HepG2 (cell line): ENCODE results near the gene DAB1. TPM values are rescaled to one million over a fixed set of nuclear protein-coding genes. Genes with fewer than 3 reads are reported as not detected.

Experiments
- ATF7-NPFF ChIP-seq: sonication (generic); formaldehyde crosslinking; IDR thresholded peaks from 2 replicates; pipeline ENCODE4 v1.8.1; 2023; ENCODE audit warnings: mild to moderate bottlenecking, low read depth, missing genetic modification reagents, moderate library complexity
- EEA1 ChIP-seq: sonication (generic); formaldehyde crosslinking; IDR thresholded peaks from 2 replicates; pipeline ENCODE4 v1.5.1; 2020; ENCODE audit warnings: mild to moderate bottlenecking, missing genetic modification reagents, borderline replicate concordance
- ESRRA ChIP-seq: sonication (generic); formaldehyde crosslinking; IDR thresholded peaks from 2 replicates; pipeline ENCODE4 v1.5.1; 2020; ENCODE audit warnings: mild to moderate bottlenecking, low read depth, missing genetic modification reagents
- FOXM1 ChIP-seq: sonication (generic); formaldehyde crosslinking; IDR thresholded peaks from 2 replicates; pipeline ENCODE4 v1.5.0; 2020; ENCODE audit warnings: missing genetic modification reagents
- FOXO1 ChIP-seq: sonication (generic); formaldehyde crosslinking; IDR thresholded peaks from 2 replicates; pipeline ENCODE4 v1.4.0; 2020; ENCODE audit warnings: missing genetic modification reagents
- FOXP1 ChIP-seq, 2 experiments: fragments of 450-650 bp in 1 of 2; IDR thresholded peaks; 2 replicates each; pipeline ENCODE4 v1.6.1; 2017 to 2018; ENCODE audit warnings: antibody characterized with exemption in 1 of 2
- HDAC2 ChIP-seq: sonication (generic); formaldehyde crosslinking; IDR thresholded peaks from 2 replicates; pipeline ENCODE4 v1.4.0; 2020; ENCODE audit warnings: missing genetic modification reagents
- IRF2 ChIP-seq: IDR thresholded peaks from 2 replicates; pipeline ENCODE4 v1.6.1; 2018; ENCODE audit warnings: missing genetic modification reagents, missing compliant biosample characterization
- RBM39 ChIP-seq: fragments of 200-400 bp; formaldehyde crosslinking; IDR thresholded peaks from one replicate; pipeline ENCODE4 v1.6.1; 2018; ENCODE audit warnings: antibody characterized with exemption, mild to moderate bottlenecking, low read depth, low read length; ENCODE audit not compliant: poor library complexity, severe bottlenecking
- SP2 ChIP-seq: sonication (generic); formaldehyde crosslinking; IDR thresholded peaks from 2 replicates; pipeline ENCODE4 v1.5.1; 2020; ENCODE audit warnings: mild to moderate bottlenecking, missing genetic modification reagents
- SPEN ChIP-seq: sonication (generic); formaldehyde crosslinking; IDR thresholded peaks from 2 replicates; pipeline ENCODE4 v1.5.1; 2020; ENCODE audit warnings: low read depth, mild to moderate bottlenecking, missing genetic modification reagents
- SRSF4 ChIP-seq: fragments of 200-400 bp; formaldehyde crosslinking; IDR thresholded peaks from one replicate; pipeline ENCODE4 v1.6.1; 2018; ENCODE audit warnings: mild to moderate bottlenecking, low read depth, low read length, moderate library complexity; ENCODE audit not compliant: poor library complexity, severe bottlenecking
- SRY ChIP-seq: sonication (generic); formaldehyde crosslinking; IDR thresholded peaks from 2 replicates; pipeline ENCODE4 v1.8.0; 2022; ENCODE audit warnings: mild to moderate bottlenecking, missing genetic modification reagents
- YEATS4 ChIP-seq: sonication (generic); formaldehyde crosslinking; IDR thresholded peaks from 2 replicates; pipeline ENCODE4 v1.4.0; 2020; ENCODE audit warnings: missing genetic modification reagents, borderline replicate concordance
- ZNF432 ChIP-seq: sonication (generic); formaldehyde crosslinking; IDR thresholded peaks from 2 replicates; pipeline ENCODE4 v1.5.0; 2020; ENCODE audit warnings: missing genetic modification reagents, mild to moderate bottlenecking, borderline replicate concordance
- ZNF563 ChIP-seq: sonication (generic); formaldehyde crosslinking; IDR thresholded peaks from 2 replicates; pipeline ENCODE4 v1.8.0; 2022; ENCODE audit warnings: mild to moderate bottlenecking, moderate library complexity, missing genetic modification reagents
- ZNF644 ChIP-seq: IDR thresholded peaks from 2 replicates; pipeline ENCODE4 v1.6.1; 2016; ENCODE audit warnings: low read depth
- ZNF746 ChIP-seq: sonication (generic); formaldehyde crosslinking; IDR thresholded peaks from 2 replicates; pipeline ENCODE4 v1.8.0; 2022; ENCODE audit warnings: mild to moderate bottlenecking, missing genetic modification reagents
- ZSCAN25 ChIP-seq: sonication (generic); formaldehyde crosslinking; IDR thresholded peaks from 2 replicates; pipeline ENCODE4 v1.8.0; 2022; ENCODE audit warnings: mild to moderate bottlenecking, missing genetic modification reagents
- polyA plus RNA-seq, 8 experiments: library from polyadenylated mRNA; depleted of rRNA in 3 of 8; stranded (reverse) in 7 of 8; unstranded in 1 of 8; fragments of >200 nt; fragmentation: Illumina TruSeq in 4 of 8; extraction: Trizol in 4 of 8; gene quantifications; 2 replicates each; pipeline versions ENCODE4 v1.2.1 to v1.2.3, GENCODE V29; 2011 to 2016; ENCODE audit warnings: low read depth in 4 of 8, missing spikeins in 1 of 8, mixed read lengths in 1 of 8; ENCODE audit not compliant: insufficient read depth in 1 of 8
- total RNA-seq, 5 experiments: library from RNA; depleted of rRNA; stranded (reverse); fragments of >200 nt; fragmentation: Illumina TruSeq; extraction: Trizol; gene quantifications; 2 replicates each; pipeline ENCODE4 v1.2.3, GENCODE V29; 2016; ENCODE audit warnings: low read depth in 1 of 5
- TF ChIP-seq, protein P1 (sequence below), 2 experiments: IDR thresholded peaks; 2 replicates each; pipeline ENCODE4 v1.6.1; 2011 to 2012; ENCODE audit warnings: low read length in 2 of 2, borderline replicate concordance in 1 of 2, low read depth in 1 of 2, mild to moderate bottlenecking in 1 of 2, moderate library complexity in 1 of 2
- TF ChIP-seq, protein P2 (sequence below): sonication (generic); formaldehyde crosslinking; IDR thresholded peaks from 2 replicates; pipeline ENCODE4 v1.4.0; 2020; ENCODE audit warnings: mild to moderate bottlenecking, low read depth, missing genetic modification reagents
- TF ChIP-seq, protein P3 (sequence below): sonication (generic); formaldehyde crosslinking; IDR thresholded peaks from 2 replicates; pipeline ENCODE4 v1.4.0; 2020; ENCODE audit warnings: missing genetic modification reagents, borderline replicate concordance
- TF ChIP-seq, protein P4 (sequence below): sonication (generic); formaldehyde crosslinking; IDR thresholded peaks from 2 replicates; pipeline ENCODE4 v1.8.1; 2023; ENCODE audit warnings: mild to moderate bottlenecking, moderate library complexity, missing genetic modification reagents

The DAB1 gene
- total and polyA plus RNA-seq, 2 of the 13 experiments (the other 11 are each of a cell fraction or from before 2014, with no cell fraction given): 0.04 to 0.13 TPM

DNA sequence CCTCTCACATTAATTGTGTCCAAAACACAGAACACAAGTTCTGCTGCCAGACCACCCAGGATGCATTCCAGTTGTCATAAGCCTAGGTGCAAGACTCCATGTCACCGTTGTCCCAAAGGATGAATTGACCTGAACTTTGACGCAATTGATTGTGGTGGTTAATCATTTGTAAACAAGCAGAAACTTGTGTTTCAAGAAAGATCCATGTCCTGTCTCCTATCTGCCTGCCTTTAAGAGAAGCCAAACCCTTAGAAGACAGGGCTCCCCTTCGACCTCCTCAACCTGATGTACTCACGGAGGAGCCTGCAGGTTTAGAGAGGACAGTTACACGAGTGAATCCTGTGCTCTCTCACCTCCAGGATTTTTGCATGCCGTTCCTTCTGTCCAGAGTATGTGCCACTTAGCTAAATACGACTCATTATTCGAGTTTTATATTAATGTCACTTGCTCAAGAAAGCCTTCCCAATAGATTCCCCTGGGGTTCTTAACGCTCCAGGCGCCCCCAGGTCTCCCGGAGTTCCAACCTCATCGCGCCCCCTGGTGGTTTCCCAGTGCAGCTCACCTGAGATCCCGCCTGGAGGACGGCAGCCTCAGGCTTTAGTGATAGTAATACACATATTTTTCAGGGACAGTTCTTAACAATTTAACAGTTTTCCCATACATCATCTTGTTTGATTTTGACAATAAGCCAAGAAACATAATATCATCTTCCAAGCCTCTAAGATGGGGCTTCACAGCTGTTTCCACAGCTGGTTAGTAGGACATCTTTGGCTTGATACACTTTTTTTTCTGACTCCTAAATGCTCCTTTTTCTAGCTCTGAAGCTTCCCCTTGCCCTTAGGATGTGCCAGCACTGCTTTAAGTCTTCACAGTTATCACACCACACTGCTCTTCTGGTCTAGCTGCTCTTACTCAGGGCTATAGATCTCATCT lies 455.7 kb downstream of the DAB1 start (continued):
- TF ChIP-seq, protein P1, sequence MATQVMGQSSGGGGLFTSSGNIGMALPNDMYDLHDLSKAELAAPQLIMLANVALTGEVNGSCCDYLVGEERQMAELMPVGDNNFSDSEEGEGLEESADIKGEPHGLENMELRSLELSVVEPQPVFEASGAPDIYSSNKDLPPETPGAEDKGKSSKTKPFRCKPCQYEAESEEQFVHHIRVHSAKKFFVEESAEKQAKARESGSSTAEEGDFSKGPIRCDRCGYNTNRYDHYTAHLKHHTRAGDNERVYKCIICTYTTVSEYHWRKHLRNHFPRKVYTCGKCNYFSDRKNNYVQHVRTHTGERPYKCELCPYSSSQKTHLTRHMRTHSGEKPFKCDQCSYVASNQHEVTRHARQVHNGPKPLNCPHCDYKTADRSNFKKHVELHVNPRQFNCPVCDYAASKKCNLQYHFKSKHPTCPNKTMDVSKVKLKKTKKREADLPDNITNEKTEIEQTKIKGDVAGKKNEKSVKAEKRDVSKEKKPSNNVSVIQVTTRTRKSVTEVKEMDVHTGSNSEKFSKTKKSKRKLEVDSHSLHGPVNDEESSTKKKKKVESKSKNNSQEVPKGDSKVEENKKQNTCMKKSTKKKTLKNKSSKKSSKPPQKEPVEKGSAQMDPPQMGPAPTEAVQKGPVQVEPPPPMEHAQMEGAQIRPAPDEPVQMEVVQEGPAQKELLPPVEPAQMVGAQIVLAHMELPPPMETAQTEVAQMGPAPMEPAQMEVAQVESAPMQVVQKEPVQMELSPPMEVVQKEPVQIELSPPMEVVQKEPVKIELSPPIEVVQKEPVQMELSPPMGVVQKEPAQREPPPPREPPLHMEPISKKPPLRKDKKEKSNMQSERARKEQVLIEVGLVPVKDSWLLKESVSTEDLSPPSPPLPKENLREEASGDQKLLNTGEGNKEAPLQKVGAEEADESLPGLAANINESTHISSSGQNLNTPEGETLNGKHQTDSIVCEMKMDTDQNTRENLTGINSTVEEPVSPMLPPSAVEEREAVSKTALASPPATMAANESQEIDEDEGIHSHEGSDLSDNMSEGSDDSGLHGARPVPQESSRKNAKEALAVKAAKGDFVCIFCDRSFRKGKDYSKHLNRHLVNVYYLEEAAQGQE (IDR thresholded peaks at IDR 0.05; ENCODE audit: borderline replicate concordance in 1 of 2, low read depth in 1 of 2, low read length in 2 of 2): no peak
- no peak for TF ChIP-seq SPEN (CRISPR knock-in tag)
- TF ChIP-seq ZSCAN25 (CRISPR knock-in tag): no peak
- TF ChIP-seq, protein P2, sequence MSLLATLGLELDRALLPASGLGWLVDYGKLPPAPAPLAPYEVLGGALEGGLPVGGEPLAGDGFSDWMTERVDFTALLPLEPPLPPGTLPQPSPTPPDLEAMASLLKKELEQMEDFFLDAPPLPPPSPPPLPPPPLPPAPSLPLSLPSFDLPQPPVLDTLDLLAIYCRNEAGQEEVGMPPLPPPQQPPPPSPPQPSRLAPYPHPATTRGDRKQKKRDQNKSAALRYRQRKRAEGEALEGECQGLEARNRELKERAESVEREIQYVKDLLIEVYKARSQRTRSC (CRISPR knock-in tag): no peak
- TF ChIP-seq ZNF644: no peak
- TF ChIP-seq, protein P3, sequence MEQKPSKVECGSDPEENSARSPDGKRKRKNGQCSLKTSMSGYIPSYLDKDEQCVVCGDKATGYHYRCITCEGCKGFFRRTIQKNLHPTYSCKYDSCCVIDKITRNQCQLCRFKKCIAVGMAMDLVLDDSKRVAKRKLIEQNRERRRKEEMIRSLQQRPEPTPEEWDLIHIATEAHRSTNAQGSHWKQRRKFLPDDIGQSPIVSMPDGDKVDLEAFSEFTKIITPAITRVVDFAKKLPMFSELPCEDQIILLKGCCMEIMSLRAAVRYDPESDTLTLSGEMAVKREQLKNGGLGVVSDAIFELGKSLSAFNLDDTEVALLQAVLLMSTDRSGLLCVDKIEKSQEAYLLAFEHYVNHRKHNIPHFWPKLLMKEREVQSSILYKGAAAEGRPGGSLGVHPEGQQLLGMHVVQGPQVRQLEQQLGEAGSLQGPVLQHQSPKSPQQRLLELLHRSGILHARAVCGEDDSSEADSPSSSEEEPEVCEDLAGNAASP: no peak
- TF ChIP-seq FOXO1: peak; percentile 54; the same call in 1 of the 2 replicates
- TF ChIP-seq, protein P4, sequence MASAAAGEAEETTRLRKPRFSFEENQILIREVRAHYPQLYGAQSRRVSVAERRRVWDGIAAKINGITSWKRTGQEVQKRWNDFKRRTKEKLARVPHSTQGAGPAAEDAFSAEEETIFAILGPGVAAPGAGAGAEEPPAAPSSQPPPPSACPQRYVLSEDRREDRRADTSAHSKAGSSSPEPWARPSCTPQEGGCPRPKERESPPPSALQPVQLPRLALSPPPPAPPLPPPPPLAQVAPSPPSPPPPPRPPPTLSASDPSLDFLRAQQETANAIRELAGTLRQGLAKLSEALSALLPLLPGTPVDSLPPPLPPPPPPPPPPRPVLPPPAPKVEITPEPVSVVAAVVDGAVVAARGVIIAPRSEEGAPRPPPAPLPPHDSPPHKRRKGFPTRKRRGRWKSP (CRISPR knock-in tag): no peak
- no peak for TF ChIP-seq YEATS4 (CRISPR knock-in tag)
- TF ChIP-seq ZNF563 (CRISPR knock-in tag): no peak
- no peak for TF ChIP-seq SRSF4
- TF ChIP-seq SP2 (CRISPR knock-in tag): no peak
- no peak for TF ChIP-seq ZNF746 (CRISPR knock-in tag)
- no peak for TF ChIP-seq ESRRA (CRISPR knock-in tag)
- no peak; the same call in 1 of the 2 replicates for TF ChIP-seq IRF2 (CRISPR knock-in tag)
- no peak for TF ChIP-seq FOXP1 (IDR thresholded peaks at IDR 0.05)
- peak; percentile 69; the same call in 1 of the 2 replicates for TF ChIP-seq FOXP1 (CRISPR knock-in tag; IDR thresholded peaks at IDR 0.05)
- TF ChIP-seq ZNF432: no peak
- no peak for TF ChIP-seq HDAC2 (CRISPR knock-in tag)
- no peak for TF ChIP-seq FOXM1 (CRISPR knock-in tag)
- TF ChIP-seq EEA1 (CRISPR knock-in tag): no peak
- no peak for TF ChIP-seq ATF7-NPFF
- no peak for TF ChIP-seq RBM39
- TF ChIP-seq SRY (CRISPR knock-in tag): no peak
